ENCODE data around the gene PPM1K.
"Not testable (repeated sequence)": the region's sequence is repeated elsewhere in the genome, so short reads cannot be mapped to it uniquely, and the experiment has no call there.

The PPM1K gene

DNA sequence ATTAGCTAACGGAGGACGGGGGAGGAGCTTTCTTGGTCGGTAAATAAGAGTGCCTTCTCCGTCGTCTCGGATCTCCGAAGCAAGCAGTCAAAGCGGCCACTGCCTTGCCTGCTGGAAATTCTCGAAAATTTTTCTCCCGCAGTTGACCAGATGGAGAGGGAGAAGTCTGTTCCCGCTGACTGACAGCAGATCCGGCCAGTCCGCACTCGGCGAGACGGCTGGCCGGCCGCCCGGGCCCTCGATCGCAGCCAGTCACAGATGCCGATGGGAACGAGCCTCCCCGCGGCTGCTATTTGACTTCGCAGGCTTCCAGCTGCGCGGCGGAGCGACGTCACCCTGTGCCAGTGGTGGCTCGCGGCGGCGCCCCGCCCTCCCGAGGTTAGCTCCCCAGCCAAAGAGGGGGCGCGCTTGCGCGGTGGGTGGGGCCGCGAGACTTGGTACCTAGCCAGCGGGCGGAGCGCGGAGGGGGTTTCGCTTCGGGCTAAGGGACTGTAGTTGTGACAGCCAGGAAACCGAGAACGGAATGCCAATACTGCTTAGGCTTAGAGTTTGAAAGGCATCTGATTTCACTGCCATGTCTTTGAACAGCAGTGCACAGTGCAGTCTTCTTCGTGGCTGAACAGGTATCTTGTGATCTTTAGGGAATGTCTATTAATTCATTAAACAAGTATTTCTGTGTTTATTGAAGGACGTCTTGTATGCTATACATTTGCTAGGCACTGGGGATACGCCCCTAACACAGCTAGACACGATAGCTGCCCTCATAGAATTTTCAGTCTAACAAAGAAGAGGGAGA, at the start of gene PPM1K:
Gene PPM1K, minus strand, starts transcription at position 123 of the 796 bp plus-strand sequence. CDS start 5,978 bp downstream, outside the sequence.
- peak; percentile 98 for DNase-seq (ENCODE audit: low read depth)

GRCh38 chr4:88333741-88334405, 49.5 kb upstream of the PPM1K start:
- no peak for DNase-seq (ENCODE audit: low read depth)

GRCh38 chr4:88327665-88328064, 43.3 kb upstream of the PPM1K start:
- no peak for DNase-seq (ENCODE audit: low read depth)

GRCh38 chr4:88320780-88321373, 36.5 kb upstream of the PPM1K start:
- DNase-seq (ENCODE audit: low read depth): no peak

DNA sequence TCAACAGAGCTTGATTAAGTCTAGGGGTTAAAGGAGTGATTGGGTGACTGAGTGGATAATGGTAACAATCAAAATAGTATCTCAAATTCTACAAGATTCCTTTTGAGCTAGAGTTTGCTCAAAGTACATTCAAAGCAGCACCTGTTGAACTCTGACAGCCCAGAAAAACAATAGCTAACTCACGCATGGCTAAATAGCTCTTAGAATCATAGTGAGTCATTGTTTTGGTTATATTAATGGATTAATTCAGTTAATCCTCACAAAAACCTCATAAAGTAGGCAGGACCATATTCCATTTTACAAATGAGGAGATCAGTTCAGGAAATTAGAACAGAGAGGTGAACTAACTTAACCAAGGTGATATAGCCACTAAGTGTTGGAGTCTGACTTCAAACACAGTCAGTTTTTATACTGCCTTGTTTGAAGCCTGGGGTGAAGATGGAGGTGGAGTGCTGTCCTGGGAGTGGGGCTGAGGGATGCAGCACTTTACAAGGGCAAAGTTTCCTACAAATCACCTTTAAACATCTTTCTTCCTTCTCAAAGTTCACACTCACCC, 35.9 kb upstream of the PPM1K start:
- DNase-seq (ENCODE audit: low read depth): no peak

GRCh38 chr4:88318751-88319350, 34.5 kb upstream of the PPM1K start:
- no peak for DNase-seq (ENCODE audit: low read depth)

DNA sequence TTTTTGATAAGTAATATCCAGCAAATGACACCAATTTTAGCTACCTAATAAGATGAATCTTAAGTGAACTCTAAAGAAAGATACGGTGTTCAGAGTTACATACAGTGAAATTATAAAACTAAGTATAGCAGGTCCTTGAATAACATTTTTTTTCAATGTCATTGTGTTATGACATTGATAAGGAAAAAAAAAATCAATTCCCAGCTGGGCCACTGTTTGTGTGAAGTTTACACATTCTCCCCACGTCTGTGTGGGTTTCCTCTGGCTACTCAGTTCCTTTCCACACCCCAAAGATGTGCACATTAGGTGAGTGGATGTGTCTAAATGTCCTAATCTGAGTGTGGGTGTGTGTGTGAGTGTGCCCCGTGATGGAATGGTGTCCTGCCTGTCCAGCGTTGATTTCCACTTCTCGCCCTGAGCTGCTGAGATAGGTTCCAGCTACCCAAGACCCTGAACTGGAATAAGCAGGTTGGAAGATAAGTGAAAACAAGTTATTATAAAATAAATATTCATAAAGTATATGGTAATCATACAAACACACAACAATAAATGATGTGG, 31.2 kb upstream of the PPM1K start:
- no peak for DNase-seq (ENCODE audit: low read depth)

DNA sequence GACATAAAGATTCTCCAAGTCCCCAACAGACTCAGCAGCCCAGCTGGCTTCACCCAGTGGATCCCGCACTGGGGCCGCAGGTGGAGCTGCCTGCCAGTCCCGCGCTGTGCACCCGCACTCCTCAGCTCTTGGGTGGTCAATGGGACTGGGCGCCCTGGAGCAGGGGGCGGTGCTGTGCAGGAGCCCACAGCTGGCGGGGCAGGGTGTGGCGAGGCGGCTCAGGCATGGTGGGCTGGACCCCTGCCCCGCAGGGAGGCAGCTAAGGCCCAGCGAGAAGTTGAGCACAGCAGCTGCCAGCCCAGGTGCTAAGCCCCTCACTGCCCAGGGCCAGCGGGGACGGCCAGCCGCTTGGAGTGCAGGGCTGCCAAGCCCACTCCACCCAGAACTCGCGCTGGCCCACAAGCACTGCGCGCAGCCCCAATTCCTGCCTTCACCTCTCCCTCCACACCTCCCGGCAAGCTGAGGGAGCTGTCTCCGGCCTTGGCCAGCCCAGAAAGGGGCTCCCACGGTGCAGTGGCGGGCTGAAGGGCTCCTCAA, 28.8 kb upstream of the PPM1K start:
- DNase-seq (ENCODE audit: low read depth): not testable (repeated sequence)

- DNase-seq (ENCODE audit: low read depth): no peak
These were observed 24.2 kb upstream of the PPM1K start for GRCh38 chr4:88308587-88308986.

DNA sequence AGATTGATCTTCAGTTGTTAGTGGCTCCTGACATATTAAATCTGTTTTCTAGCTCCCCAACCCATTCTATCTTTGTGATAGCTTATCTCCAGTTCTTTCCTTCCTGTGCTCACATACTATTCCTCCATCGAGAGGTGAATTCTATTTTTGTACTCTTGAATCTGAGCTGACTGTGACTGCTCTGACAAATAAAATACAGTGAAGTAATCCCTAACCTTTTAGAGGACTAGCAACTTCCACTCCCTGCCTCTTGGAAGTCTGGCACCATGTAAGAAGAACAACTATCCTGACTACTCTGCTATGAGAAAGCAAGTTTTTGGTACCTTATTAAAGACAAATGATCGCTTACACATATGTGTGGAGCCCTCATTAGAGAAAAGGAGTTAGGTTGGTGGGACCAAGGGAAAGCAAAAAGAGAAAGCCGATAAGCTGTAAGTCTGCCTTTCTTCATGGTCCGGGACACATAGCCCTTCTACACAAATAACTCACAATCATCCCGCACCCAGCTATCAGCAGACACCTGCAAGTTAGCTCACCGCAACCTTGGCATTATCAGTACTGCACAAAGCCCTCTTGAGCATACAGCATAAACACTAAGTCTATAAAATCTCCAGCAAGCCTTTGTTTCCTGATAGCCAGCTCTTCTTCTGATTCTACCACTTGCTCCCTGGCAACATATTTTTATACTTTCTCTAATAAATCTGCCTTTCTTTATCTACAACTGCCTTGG, 13.5 kb upstream of the PPM1K start:
- DNase-seq (ENCODE audit: low read depth): no peak

DNA sequence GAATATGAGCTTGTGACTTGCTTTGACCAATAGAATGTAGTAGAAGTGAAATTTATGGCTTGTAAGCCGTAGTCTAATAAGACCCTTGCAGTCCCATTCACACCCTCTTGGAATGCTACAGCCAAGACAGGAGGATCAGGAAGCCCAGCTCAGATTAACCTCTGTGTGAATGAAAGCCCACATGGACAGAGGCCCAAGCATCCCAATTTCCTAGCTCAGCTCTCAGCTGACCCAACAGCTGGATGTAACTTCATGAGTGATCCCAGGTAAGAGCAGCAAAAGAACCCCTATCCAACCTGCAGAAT, 12.8 kb upstream of the PPM1K start:
- DNase-seq (ENCODE audit: low read depth): no peak

GRCh38 chr4:88296413-88297211, 12.3 kb upstream of the PPM1K start:
- DNase-seq (ENCODE audit: low read depth): no peak

DNA sequence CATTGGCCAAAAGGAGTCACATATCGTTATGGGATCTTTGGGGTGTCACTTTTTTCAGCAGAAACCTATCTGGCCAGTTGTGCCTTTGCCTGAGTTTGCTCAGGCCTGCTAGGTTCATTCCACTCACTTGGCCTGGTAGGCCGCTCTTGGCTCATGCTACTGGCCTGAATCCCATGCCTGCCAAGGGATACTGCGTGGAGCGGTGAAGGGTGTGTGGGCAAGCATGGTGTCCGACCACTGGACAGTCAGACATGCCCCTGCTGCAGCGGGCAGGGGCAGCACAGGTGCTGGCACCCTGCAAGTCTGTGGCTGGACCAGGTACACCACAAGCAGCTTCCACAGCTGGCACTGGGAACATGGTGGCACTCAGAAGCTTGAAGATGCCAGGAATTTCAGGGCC, 11.3 kb upstream of the PPM1K start:
- DNase-seq (ENCODE audit: low read depth): no peak

DNA sequence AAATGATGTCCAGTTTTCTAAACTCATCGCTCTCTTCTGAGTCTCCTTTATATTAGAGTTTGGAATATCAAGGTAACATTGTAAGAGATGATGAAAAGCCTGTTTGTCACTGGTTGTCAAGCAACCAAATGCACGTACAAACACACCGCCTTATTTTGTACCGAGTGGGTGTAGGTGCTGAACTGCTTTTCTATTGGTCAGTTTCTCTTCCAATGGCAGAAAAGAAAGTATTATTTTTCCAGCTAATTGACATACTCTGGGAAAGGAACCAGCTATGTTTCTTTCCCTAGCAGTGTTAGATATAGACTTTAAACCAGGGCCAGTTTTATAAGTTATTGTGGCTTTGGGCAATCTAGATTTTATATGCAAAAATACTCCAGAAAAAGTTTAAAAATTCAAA, 6.6 kb upstream of the PPM1K start:
- no peak for DNase-seq (ENCODE audit: low read depth)

DNA sequence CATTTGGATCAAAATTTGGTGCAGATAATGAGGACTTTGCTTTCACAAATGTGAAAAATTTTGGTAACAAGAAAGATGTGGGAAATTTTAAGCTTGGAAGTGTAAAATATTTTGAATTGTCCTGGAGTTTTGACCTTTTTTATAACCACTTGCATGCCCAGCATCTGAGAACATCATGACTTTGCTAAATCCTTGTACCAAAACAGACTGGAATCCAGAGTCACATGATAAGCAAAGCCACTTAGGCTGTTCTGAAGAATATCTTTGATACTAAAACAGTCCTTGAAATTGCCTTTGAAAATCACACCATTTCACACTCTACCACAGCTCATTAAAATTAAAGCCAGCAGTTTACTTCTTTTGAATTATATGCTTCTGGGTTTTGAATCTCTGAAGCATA, 2.5 kb upstream of the PPM1K start:
- DNase-seq (ENCODE audit: low read depth): no peak

DNA sequence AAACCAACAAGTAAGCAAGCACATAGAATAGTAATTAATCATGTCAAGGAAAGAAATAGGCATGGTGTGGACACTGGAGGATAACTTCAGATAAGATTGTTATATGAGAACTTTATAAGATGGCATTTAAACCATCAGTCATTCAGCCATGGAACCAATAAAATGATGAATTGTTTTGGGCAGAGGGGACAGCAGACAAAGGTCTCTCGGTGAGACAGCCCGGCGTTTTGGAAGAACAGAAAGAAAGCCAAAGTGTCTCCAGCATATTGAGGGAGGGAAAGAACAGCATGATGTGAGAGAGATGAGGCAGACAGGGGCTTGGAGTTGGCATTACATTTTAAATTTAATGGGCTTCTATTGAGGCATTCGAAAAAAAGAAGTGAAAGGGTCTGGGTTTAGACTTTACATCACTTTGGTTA, 883 bp upstream of the PPM1K start:
- DNase-seq (ENCODE audit: low read depth): no peak

DNA sequence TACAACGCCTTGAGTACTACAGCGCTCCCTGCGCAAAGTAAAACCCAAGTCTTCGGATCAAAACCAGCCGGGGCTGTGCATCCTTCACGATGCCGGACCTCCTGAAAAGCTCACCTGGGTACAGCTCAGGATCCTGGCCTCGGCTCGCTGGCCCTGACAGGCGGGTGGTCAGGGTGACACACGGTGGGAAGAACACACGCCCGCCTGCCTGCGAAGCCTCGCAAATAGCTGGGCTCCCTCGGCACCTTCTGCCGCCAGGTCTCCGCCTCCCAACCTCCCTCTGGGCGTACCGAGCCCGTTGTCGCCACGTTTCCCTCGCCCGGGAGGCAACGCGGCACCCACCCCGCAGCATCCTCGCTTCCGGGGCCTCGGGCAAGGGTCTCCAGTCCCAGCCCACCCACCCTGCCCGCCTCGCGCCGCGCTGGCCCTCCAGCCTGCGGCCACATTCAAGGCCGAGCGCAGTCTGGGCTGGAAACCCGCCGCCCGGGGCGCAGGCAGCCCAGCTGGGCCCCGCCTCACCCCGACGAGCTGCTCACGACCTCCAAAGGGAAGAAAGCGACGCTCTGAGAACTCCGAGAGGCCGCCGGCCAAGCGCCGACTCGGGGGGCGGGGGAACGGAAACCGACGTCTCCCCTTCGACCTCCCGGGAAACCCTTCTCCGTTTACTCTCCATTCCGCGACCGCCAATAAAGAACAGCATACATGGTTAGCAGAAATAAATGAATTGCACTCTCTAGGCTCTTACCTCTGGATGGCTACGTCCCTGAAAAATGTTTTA, 511 bp downstream of the PPM1K start:
- DNase-seq (ENCODE audit: low read depth): peak; percentile 42

- no peak for DNase-seq (ENCODE audit: low read depth)
These were observed 4.0 kb downstream of the PPM1K start for GRCh38 chr4:88280228-88280795.

DNA sequence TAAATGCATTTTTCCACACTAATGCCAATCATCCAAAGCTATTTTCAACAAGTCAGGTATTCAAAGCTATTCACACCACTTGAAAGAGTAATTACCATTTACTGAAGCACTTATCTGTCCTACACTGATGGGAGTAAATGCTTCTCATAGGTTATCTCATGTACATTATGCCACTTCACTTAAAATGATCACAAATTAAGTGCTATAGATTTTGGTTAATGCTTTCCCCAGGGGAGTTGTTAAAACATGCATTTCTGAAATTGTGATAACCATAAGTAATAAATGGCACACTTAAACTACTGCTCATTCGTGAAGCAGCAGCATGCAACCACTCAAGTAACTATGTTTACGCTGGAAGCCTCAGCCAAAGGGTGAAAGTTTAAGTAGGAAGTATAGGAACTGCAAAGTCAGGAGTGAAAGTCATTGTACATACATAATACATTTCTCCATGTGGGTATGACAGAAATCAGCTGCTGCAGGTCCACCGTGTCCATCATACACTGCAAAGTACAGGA, 6.6 kb downstream of the PPM1K start:
- no peak for DNase-seq (ENCODE audit: low read depth)

Measured in stimulated activated CD8-positive, alpha-beta memory T cell treated with anti-CD3 and anti-CD28 coated beads, Interleukin-15, amount 100 ng/mL, for 1 hour (primary cell).